H9 (cell line): ENCODE measurements around the gene MYBPC3. TPM values are rescaled to one million over a fixed set of nuclear protein-coding genes. Genes with fewer than 3 reads are reported as not detected.

ENCODE experiments used
- DNase-seq: peaks from one replicate; pipeline ENCODE4 v3.0.0-alpha.2; 2017
- H2AFZ ChIP-seq: one replicate; pipeline ENCODE4 v1.6.1; 2013; ENCODE audit warnings: mild to moderate bottlenecking, low read length, control low read depth, moderate library complexity
- H2AK5ac ChIP-seq: 2 replicates; pipeline ENCODE4 v1.6.1; 2013; ENCODE audit warnings: low read length, control low read depth, mixed read lengths; ENCODE audit not compliant: insufficient read length
- H2BK120ac ChIP-seq: one replicate; pipeline ENCODE4 v1.6.1; 2013; ENCODE audit warnings: low read depth, mild to moderate bottlenecking, low read length, control low read depth, inconsistent platforms; ENCODE audit not compliant: poor library complexity, severe bottlenecking
- H2BK12ac ChIP-seq: 2 replicates; pipeline ENCODE4 v1.6.1; 2013; ENCODE audit warnings: low read length, control low read depth, mixed read lengths, low read depth; ENCODE audit not compliant: insufficient read length
- H2BK15ac ChIP-seq: 2 replicates; pipeline ENCODE4 v1.6.1; 2013; ENCODE audit warnings: low read depth, low read length, control low read depth
- H2BK20ac ChIP-seq: one replicate; pipeline ENCODE4 v1.6.1; 2013; ENCODE audit warnings: low read depth, mild to moderate bottlenecking, low read length, control low read depth, inconsistent platforms; ENCODE audit not compliant: poor library complexity, severe bottlenecking
- H2BK5ac ChIP-seq: 2 replicates; pipeline ENCODE4 v1.6.1; 2013; ENCODE audit warnings: low read length, control low read depth, mixed read lengths; ENCODE audit not compliant: insufficient read length
- H3K14ac ChIP-seq: 2 replicates; pipeline ENCODE4 v1.6.1; 2013; ENCODE audit warnings: low read length, control low read depth; ENCODE audit not compliant: insufficient read depth
- H3K18ac ChIP-seq: 2 replicates; pipeline ENCODE4 v1.6.1; 2013; ENCODE audit warnings: low read depth, mild to moderate bottlenecking, mixed read lengths, low read length, control low read depth; ENCODE audit not compliant: insufficient read length
- H3K23ac ChIP-seq: 2 replicates; pipeline ENCODE4 v1.6.1; 2013; ENCODE audit warnings: low read length, control low read depth, mixed read lengths, low read depth; ENCODE audit not compliant: insufficient read length
- H3K23me2 ChIP-seq: 2 replicates; pipeline ENCODE4 v1.6.1; 2013; ENCODE audit warnings: low read depth, mild to moderate bottlenecking, mixed read lengths, low read length, control low read depth; ENCODE audit not compliant: insufficient read length, poor library complexity, severe bottlenecking
- H3K27ac ChIP-seq: 2 replicates; pipeline ENCODE4 v1.5.1; 2013; ENCODE audit warnings: low read length, control low read depth, mixed read lengths, low read depth; ENCODE audit not compliant: insufficient read length
- H3K27me3 ChIP-seq: 2 replicates; pipeline ENCODE4 v1.6.1; 2013; ENCODE audit warnings: low read length, control low read depth, inconsistent platforms; ENCODE audit not compliant: insufficient read depth
- H3K4ac ChIP-seq: 2 replicates; pipeline ENCODE4 v1.6.1; 2013; ENCODE audit warnings: low read depth, mild to moderate bottlenecking, control low read depth, inconsistent platforms, low read length, moderate library complexity
- H3K4me1 ChIP-seq: 2 replicates; pipeline ENCODE4 v1.6.1; 2013; ENCODE audit warnings: low read length, control low read depth, inconsistent platforms; ENCODE audit not compliant: insufficient read depth
- H3K4me2 ChIP-seq: 2 replicates; pipeline ENCODE4 v1.6.1; 2013; ENCODE audit warnings: low read length, control low read depth, mixed read lengths; ENCODE audit not compliant: insufficient read length, insufficient read depth
- H3K56ac ChIP-seq: 2 replicates; pipeline ENCODE4 v1.6.1; 2013; ENCODE audit warnings: low read depth, mild to moderate bottlenecking, mixed read lengths, low read length, control low read depth; ENCODE audit not compliant: insufficient read length
- H3K79me1 ChIP-seq: 2 replicates; pipeline ENCODE4 v1.6.1; 2013; ENCODE audit warnings: low read depth, mild to moderate bottlenecking, moderate library complexity, low read length, control low read depth, inconsistent platforms; ENCODE audit not compliant: insufficient read depth, poor library complexity, severe bottlenecking
- H3K79me2 ChIP-seq: 2 replicates; pipeline ENCODE4 v1.6.1; 2013; ENCODE audit warnings: low read length, control low read depth, inconsistent platforms; ENCODE audit not compliant: insufficient read depth
- H3K9ac ChIP-seq: 2 replicates; pipeline ENCODE4 v1.6.1; 2013; ENCODE audit warnings: low read length, control low read depth, mixed read lengths; ENCODE audit not compliant: insufficient read length; ENCODE audit errors: extremely low read depth
- H3K9me3 ChIP-seq: one replicate; pipeline ENCODE4 v1.6.1; 2013; ENCODE audit warnings: low read depth, low read length, inconsistent platforms; ENCODE audit not compliant: control insufficient read depth
- H3T11ph ChIP-seq: one replicate; pipeline ENCODE4 v1.6.1; 2013; ENCODE audit warnings: mild to moderate bottlenecking, low read length, control low read depth, inconsistent platforms
- H4K20me1 ChIP-seq: one replicate; pipeline ENCODE4 v1.6.1; 2013; ENCODE audit not compliant: control insufficient read depth, insufficient read length, insufficient read depth
- H4K5ac ChIP-seq: 2 replicates; pipeline ENCODE4 v1.6.1; 2013; ENCODE audit warnings: low read depth, mild to moderate bottlenecking, mixed read lengths, low read length, control low read depth; ENCODE audit not compliant: insufficient read length
- H4K8ac ChIP-seq: replicated peaks from 2 replicates; pipeline ENCODE4 v1.6.1; 2013; ENCODE audit warnings: low read length, control low read depth, mixed read lengths, low read depth; ENCODE audit not compliant: insufficient read length
- H4K91ac ChIP-seq: 2 replicates; pipeline ENCODE4 v1.6.1; 2013; ENCODE audit warnings: low read depth, mild to moderate bottlenecking, moderate library complexity, mixed read lengths, low read length, control low read depth; ENCODE audit not compliant: insufficient read length
- H3K27ac Mint-ChIP-seq, 3 experiments: 2 replicates in 2 of 3; 3 replicates in 1 of 3; pipeline ENCODE4 v1.8.0; 2020 to 2021; ENCODE audit warnings: mixed read lengths in 3 of 3, mild to moderate bottlenecking in 1 of 3, moderate library complexity in 1 of 3
- H3K27me3 Mint-ChIP-seq: 2 replicates; pipeline ENCODE4 v1.8.0; 2021; ENCODE audit warnings: low read depth, mild to moderate bottlenecking, moderate library complexity, mixed read lengths
- H3K36me3 Mint-ChIP-seq, 3 experiments: 2 replicates in 2 of 3; 3 replicates in 1 of 3; pipeline ENCODE4 v1.8.0; 2020 to 2021; ENCODE audit warnings: low read depth in 3 of 3, mixed read lengths in 3 of 3; ENCODE audit not compliant: insufficient read depth in 1 of 3
- H3K4me1 Mint-ChIP-seq, 2 experiments: 2 replicates each; pipeline ENCODE4 v1.8.0; 2020; ENCODE audit warnings: mixed read lengths in 2 of 2
- H3K4me3 Mint-ChIP-seq, 2 experiments: 2 replicates in 1 of 2; 3 replicates in 1 of 2; pipeline ENCODE4 v1.8.0; 2020 to 2021; ENCODE audit warnings: mild to moderate bottlenecking in 2 of 2, mixed read lengths in 2 of 2, moderate library complexity in 1 of 2
- H3K9me3 Mint-ChIP-seq, 2 experiments: 2 replicates in 1 of 2; 3 replicates in 1 of 2; pipeline ENCODE4 v1.8.0; 2020; ENCODE audit warnings: mild to moderate bottlenecking in 2 of 2, mixed read lengths in 2 of 2, moderate library complexity in 1 of 2
- WGBS: extraction: QIAGEN DNeasy Blood & Tissue Kit; methylation state at CpG from one replicate; pipeline ENCODE4 v1.1.7; 2013; ENCODE audit warnings: missing lambda C conversion rate, low lambda C conversion rate, mixed read lengths; ENCODE audit not compliant: insufficient read length; ENCODE audit errors: extremely low coverage; 5-methylcytosine and 5-hydroxymethylcytosine counted together
- total RNA-seq: library from RNA; stranded (reverse); gene quantifications from 2 replicates; pipeline ENCODE4 v1.2.1, GENCODE V29; 2021
- TF ChIP-seq, protein P1 (sequence below): fragments of 200-600 bp; sonication (generic); conservative IDR thresholded peaks from 3 replicates; pipeline ENCODE4 v1.8.0; 2021; ENCODE audit warnings: antibody characterized with exemption, mild to moderate bottlenecking

MYBPC3 gene
- total RNA-seq, 1 experiment from 2014 or later = not detected

DNA sequence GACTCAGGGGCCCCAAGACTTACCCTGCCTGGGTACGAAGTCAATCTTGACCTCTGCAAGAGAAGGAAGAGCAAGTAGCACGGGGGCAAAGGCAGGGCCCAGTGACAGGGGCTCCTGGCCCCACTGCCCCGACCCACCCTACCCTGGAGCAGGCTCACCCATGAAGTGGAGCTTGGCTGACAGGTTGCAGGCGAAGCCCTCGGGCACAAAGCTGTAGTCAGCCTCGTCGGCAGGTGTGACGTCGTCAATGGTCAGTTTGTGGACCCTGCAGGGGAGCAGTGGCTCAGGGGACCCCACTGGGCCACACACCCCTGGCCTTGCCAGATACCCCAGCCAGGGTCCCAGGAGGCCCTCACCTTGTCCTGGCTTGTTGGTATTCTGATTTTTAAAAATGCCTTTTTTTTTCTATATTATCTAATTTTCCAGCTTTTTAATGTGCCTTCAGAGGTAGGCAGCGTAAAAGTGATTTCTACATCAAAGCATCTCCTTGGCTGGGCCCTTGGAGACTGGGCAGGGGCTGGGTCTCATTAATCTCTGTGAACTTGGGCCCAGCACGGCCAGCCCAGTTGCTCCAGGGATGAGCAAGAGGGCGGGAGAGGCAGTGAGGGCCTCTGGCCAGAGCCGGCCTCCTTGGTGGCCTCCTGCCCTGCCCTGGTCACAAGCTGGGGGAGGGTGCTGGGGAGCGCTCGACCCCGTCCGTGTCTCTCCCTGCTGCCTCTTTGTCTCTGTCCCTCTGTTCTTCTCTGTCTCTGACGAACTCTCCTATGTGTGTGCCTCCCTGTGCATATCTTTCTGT is 11.3 kb downstream of the MYBPC3 start:
- Histone ChIP-seq H3K18ac (no peak overlapping the region), H4K8ac (no peak overlapping the region), H3K4me1 (no peaks in the 10 kb centered on the region), H2BK120ac (no peak overlapping the region), H3T11ph (no peak overlapping the region), H3K9me3 (no peaks in the 10 kb centered on the region), H2BK15ac (no peak overlapping the region), H4K20me1 (no peaks in the 10 kb centered on the region), H2BK20ac (no peak overlapping the region), H2AFZ (no peak overlapping the region), H2AK5ac (no peak overlapping the region), H4K5ac (no peak overlapping the region), H2BK5ac (no peak overlapping the region), H4K91ac (no peak overlapping the region), H3K23me2 (no peaks in the 10 kb centered on the region), H3K14ac (no peak overlapping the region), H3K27ac (no peak overlapping the region), H3K27me3 (no peaks in the 10 kb centered on the region), H3K4me2 (no peak overlapping the region), H3K79me1 (no peaks in the 10 kb centered on the region), H2BK12ac (no peak overlapping the region), H3K79me2 (no peaks in the 10 kb centered on the region), H3K56ac (no peak overlapping the region), H3K4ac (no peak overlapping the region), H3K23ac (no peak overlapping the region), H3K9ac (no peak overlapping the region)
- TF ChIP-seq, protein P1, sequence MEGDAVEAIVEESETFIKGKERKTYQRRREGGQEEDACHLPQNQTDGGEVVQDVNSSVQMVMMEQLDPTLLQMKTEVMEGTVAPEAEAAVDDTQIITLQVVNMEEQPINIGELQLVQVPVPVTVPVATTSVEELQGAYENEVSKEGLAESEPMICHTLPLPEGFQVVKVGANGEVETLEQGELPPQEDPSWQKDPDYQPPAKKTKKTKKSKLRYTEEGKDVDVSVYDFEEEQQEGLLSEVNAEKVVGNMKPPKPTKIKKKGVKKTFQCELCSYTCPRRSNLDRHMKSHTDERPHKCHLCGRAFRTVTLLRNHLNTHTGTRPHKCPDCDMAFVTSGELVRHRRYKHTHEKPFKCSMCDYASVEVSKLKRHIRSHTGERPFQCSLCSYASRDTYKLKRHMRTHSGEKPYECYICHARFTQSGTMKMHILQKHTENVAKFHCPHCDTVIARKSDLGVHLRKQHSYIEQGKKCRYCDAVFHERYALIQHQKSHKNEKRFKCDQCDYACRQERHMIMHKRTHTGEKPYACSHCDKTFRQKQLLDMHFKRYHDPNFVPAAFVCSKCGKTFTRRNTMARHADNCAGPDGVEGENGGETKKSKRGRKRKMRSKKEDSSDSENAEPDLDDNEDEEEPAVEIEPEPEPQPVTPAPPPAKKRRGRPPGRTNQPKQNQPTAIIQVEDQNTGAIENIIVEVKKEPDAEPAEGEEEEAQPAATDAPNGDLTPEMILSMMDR = no peak
- H3K9me3 Mint-ChIP-seq = no peaks in the 10 kb centered on the region; a peak in 1 of 5 replicates
- H3K27ac Mint-ChIP-seq = 0 out of 7 replicates have a peak overlapping the region, but pooled peaks of 1 of the 3 experiments have one; percentile 1
- H3K36me3 Mint-ChIP-seq = no peaks in the 10 kb centered on the region; a peak in 1 of 7 replicates
- peaks cover 2 to 5% of the 10 kb centered on the region in 2 experiments; a peak in 2 of 4 replicates for H3K4me1 Mint-ChIP-seq
- no CpG with 5 or more reads among the region's 18 CpGs for WGBS
- DNase-seq = no peak
- no peak overlapping the region for H3K4me3 Mint-ChIP-seq
- H3K27me3 Mint-ChIP-seq = peaks cover 4% of the 10 kb centered on the region; the same call in 1 of the 2 replicates
